Measurements from ENCODE around the gene GLB1L3. TPM values are rescaled to one million over a fixed set of nuclear protein-coding genes. Genes with fewer than 3 reads are reported as not detected.

GLB1L3 gene
- total RNA-seq, 1 donor from 2014 or later = not detected

DNA sequence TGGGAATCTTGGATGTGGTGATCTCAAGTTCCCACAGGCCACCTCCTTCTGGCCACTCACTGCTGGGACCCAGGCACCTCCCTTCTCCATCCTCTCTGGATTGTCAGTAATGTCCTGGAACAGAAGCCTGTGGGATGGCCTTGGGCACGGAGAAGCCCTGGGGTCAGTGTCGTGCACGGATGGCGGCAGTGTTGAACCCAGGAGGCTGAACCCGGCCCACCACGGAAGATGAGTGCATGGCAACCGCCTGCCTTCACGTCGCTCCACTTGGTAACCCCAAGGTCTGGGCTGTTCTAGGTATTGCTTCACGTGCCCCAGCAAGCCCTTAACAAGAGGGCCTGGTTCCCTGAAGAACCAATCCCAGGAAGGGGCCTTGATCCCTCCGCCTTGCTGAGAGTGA lies 30.1 kb upstream of the GLB1L3 start:
- no peak for DNase-seq (ENCODE audit: extremely low spot score, unreplicated experiment)
- Mint-ChIP-seq H3K27me3 (no peaks in the 10 kb centered on the region), H3K36me3 (peaks cover 18% of the 10 kb centered on the region), H3K4me1 (ENCODE audit: unreplicated experiment) (no peaks in the 10 kb centered on the region), H3K9me3 (no peaks in the 10 kb centered on the region), H3K27ac (no peak overlapping the region), H3K4me3 (no peak overlapping the region)
- TF ChIP-seq, protein P1, sequence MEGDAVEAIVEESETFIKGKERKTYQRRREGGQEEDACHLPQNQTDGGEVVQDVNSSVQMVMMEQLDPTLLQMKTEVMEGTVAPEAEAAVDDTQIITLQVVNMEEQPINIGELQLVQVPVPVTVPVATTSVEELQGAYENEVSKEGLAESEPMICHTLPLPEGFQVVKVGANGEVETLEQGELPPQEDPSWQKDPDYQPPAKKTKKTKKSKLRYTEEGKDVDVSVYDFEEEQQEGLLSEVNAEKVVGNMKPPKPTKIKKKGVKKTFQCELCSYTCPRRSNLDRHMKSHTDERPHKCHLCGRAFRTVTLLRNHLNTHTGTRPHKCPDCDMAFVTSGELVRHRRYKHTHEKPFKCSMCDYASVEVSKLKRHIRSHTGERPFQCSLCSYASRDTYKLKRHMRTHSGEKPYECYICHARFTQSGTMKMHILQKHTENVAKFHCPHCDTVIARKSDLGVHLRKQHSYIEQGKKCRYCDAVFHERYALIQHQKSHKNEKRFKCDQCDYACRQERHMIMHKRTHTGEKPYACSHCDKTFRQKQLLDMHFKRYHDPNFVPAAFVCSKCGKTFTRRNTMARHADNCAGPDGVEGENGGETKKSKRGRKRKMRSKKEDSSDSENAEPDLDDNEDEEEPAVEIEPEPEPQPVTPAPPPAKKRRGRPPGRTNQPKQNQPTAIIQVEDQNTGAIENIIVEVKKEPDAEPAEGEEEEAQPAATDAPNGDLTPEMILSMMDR (conservative IDR thresholded peaks at IDR 0.05) = no peak

DNA sequence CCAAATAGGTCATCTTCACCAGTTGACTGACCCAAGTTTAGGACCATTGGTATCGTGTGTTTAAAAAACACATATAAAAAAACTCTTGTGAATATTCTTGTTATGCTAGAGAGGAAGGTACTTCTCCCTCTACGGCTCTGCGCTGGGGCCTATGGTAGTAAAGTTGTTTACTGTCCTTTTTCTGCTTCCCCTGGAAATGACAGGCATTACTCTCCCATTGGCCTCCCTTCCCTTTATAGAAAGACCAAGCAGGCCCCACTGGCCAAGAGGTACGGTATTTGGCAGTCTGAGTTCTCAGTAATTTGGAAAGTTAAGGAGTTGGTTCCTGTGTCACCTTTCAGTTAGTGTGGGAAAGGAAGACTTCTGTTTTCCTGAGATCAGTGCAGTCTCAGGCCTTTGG lies 29.5 kb upstream of the GLB1L3 start:
- Mint-ChIP-seq H3K27me3 (no peaks in the 10 kb centered on the region), H3K4me3 (no peak overlapping the region), H3K4me1 (ENCODE audit: unreplicated experiment) (no peaks in the 10 kb centered on the region), H3K9me3 (no peaks in the 10 kb centered on the region), H3K36me3 (peaks cover 18% of the 10 kb centered on the region), H3K27ac (no peak overlapping the region)
- no peak for DNase-seq (ENCODE audit: extremely low spot score, unreplicated experiment)
- TF ChIP-seq, protein P1 (conservative IDR thresholded peaks at IDR 0.05) = no peak

DNA sequence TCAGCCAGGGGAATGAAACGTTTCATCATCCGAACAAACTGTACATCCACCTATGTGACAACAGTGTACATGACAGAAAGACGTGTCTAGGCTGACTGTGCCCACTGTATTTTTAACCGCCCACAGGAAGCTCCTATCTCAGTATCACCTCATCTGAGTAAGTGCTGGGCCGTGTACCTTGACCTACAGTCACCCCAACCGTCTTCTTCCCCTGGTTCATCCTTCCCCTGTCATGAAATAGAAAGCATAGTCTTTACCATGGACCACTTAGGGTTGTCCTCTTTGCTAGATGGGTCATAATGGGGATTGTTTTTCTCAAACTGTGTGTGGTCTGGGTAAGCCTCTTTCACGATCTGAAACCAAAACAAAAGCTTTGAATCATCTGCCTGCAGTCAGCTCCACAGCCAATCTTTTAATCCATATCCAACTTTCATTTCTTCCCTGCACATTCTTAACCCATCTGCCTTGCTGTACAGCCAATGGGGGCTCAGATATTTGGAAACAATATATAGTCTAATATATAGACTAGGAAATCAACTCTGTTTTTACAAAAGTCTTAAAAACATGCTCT lies 27.2 kb upstream of the GLB1L3 start:
- no peaks in the 10 kb centered on the region for H3K27me3 Mint-ChIP-seq
- no peak overlapping the region for H3K4me3 Mint-ChIP-seq
- TF ChIP-seq, protein P1 (conservative IDR thresholded peaks at IDR 0.05) = no peak
- no peaks in the 10 kb centered on the region for H3K9me3 Mint-ChIP-seq
- no peak overlapping the region for H3K27ac Mint-ChIP-seq
- H3K4me1 Mint-ChIP-seq (ENCODE audit: unreplicated experiment) = peaks cover 6% of the 10 kb centered on the region
- H3K36me3 Mint-ChIP-seq = peaks cover 11% of the 10 kb centered on the region
- DNase-seq (ENCODE audit: extremely low spot score, unreplicated experiment) = no peak

DNA sequence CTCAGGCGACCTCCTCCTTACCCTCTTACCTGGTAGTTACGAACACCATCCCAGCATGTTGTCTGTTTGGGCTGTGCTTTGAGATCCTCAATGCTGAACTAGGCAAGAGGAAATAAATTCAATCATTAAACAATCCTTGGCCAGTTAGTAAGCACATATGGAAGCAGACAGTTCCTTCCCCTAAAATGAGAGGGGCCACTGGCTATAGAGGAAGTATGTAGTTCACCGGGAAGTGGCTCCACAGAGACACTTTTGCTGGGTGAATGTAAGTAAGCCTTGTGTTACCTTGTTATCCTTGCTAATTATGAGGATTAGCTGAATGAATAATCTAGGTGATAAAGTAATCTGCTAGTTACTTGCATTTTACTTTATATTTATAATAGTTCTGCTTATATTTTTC lies 25.9 kb upstream of the GLB1L3 start:
- H3K27me3 Mint-ChIP-seq = no peaks in the 10 kb centered on the region
- TF ChIP-seq, protein P1 (conservative IDR thresholded peaks at IDR 0.05) = no peak
- peaks cover 15% of the 10 kb centered on the region for H3K4me1 Mint-ChIP-seq (ENCODE audit: unreplicated experiment)
- DNase-seq (ENCODE audit: extremely low spot score, unreplicated experiment) = no peak
- no peaks in the 10 kb centered on the region for H3K9me3 Mint-ChIP-seq
- H3K36me3 Mint-ChIP-seq = peaks cover 11% of the 10 kb centered on the region
- no peak overlapping the region for H3K27ac Mint-ChIP-seq
- no peak overlapping the region for H3K4me3 Mint-ChIP-seq

DNA sequence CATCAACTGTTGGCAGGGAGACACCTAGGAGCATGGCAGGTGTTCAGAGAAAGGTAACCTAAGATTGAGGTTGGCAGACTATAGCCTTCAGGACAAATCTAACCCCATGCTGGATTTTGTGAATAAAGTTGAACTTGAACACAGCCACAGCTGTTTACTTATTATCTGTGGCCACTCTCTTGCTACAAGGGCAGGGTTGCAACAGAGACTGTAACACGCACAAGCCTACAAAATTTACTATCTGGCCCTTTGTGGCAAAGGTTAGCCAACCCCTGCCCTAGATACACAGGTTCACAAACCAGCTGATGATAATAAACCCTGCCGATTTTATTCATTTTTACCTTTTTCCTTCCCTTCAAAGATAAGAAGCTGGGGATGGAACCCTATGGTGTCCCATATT lies 25.5 kb upstream of the GLB1L3 start:
- Mint-ChIP-seq H3K36me3 (peaks cover 11% of the 10 kb centered on the region), H3K9me3 (no peaks in the 10 kb centered on the region), H3K4me3 (no peak overlapping the region), H3K4me1 (ENCODE audit: unreplicated experiment) (peaks cover 15% of the 10 kb centered on the region), H3K27ac (no peak overlapping the region), H3K27me3 (no peaks in the 10 kb centered on the region)
- TF ChIP-seq, protein P1 (conservative IDR thresholded peaks at IDR 0.05) = no peak
- no peak for DNase-seq (ENCODE audit: extremely low spot score, unreplicated experiment)

Measured in type B pancreatic cell (in vitro differentiated cells).